ENCODE data around the gene DCDC1.

Gene DCDC1
- total RNA-seq, result 0.17 to 0.58 (median 0.52) reads per million in 3 donors

- H3K36me3 ChIP-seq (ENCODE audit: control insufficient read depth, insufficient read depth, low read length), result no peaks in the 10 kb centered on the region
- H3K4me3 ChIP-seq (ENCODE audit: insufficient read depth, low read depth, low read length, poor library complexity, severe bottlenecking), result peak within 1 kb of the TSS; percentile 87
- DNase-seq, result peak; percentile 84 to 91 (median 87)
- no peaks in the 10 kb centered on the region for H3K9me3 ChIP-seq (ENCODE audit: control insufficient read depth, low read length)
- peaks cover 16% of the 10 kb centered on the region for H3K4me1 ChIP-seq (ENCODE audit: control insufficient read depth, insufficient read depth, low read length, poor library complexity, severe bottlenecking)
- peak within 1 kb of the TSS; percentile 78 for H3K27ac ChIP-seq (ENCODE audit: insufficient read depth, low read length, poor library complexity, severe bottlenecking)
- H3K27me3 ChIP-seq (replicated peaks; ENCODE audit: control insufficient read depth, insufficient read depth, low read length, poor library complexity, severe bottlenecking), result no peaks in the 10 kb centered on the region
Measured at GRCh38 chr11:31369348-31370329, at the start of gene DCDC1, which contains the start of gene DNAJC24. Gene DCDC1, minus strand, starts transcription at chr11:31369739. Its CDS starts 41,459 bp downstream, at chr11:31328280. Gene DNAJC24, plus strand, starts transcription at chr11:31369860. Its CDS starts 889 bp downstream, at chr11:31370749.

- H3K27me3 ChIP-seq (replicated peaks; ENCODE audit: control insufficient read depth, insufficient read depth, low read length, poor library complexity, severe bottlenecking), result no peaks in the 10 kb centered on the region
- H3K36me3 ChIP-seq (ENCODE audit: control insufficient read depth, insufficient read depth, low read length), result no peaks in the 10 kb centered on the region
- H3K4me3 ChIP-seq (ENCODE audit: insufficient read depth, low read depth, low read length, poor library complexity, severe bottlenecking), result no peak overlapping the region
- DNase-seq, result no peak
- no peaks in the 10 kb centered on the region for H3K4me1 ChIP-seq (ENCODE audit: control insufficient read depth, insufficient read depth, low read length, poor library complexity, severe bottlenecking)
- no peaks in the 10 kb centered on the region for H3K9me3 ChIP-seq (ENCODE audit: control insufficient read depth, low read length)
- H3K27ac ChIP-seq (ENCODE audit: insufficient read depth, low read length, poor library complexity, severe bottlenecking), result no peak overlapping the region
Measured at GRCh38 chr11:31419138-31419537, 49.6 kb upstream of the DCDC1 start.

- Histone ChIP-seq H3K4me3 (ENCODE audit: insufficient read depth, low read depth, low read length, poor library complexity, severe bottlenecking) (no peak overlapping the region), H3K9me3 (ENCODE audit: control insufficient read depth, low read length) (no peaks in the 10 kb centered on the region), H3K27me3 (replicated peaks; ENCODE audit: control insufficient read depth, insufficient read depth, low read length, poor library complexity, severe bottlenecking) (no peaks in the 10 kb centered on the region), H3K36me3 (ENCODE audit: control insufficient read depth, insufficient read depth, low read length) (no peaks in the 10 kb centered on the region), H3K4me1 (ENCODE audit: control insufficient read depth, insufficient read depth, low read length, poor library complexity, severe bottlenecking) (no peaks in the 10 kb centered on the region), H3K27ac (ENCODE audit: insufficient read depth, low read length, poor library complexity, severe bottlenecking) (no peak overlapping the region)
- no peak for DNase-seq
Measured at GRCh38 chr11:31417816-31418215, 48.3 kb upstream of the DCDC1 start.

- DNase-seq, result no peak
- Histone ChIP-seq H3K4me1 (ENCODE audit: control insufficient read depth, insufficient read depth, low read length, poor library complexity, severe bottlenecking) (no peaks in the 10 kb centered on the region), H3K36me3 (ENCODE audit: control insufficient read depth, insufficient read depth, low read length) (no peaks in the 10 kb centered on the region), H3K9me3 (ENCODE audit: control insufficient read depth, low read length) (no peaks in the 10 kb centered on the region), H3K27ac (ENCODE audit: insufficient read depth, low read length, poor library complexity, severe bottlenecking) (no peak overlapping the region), H3K4me3 (ENCODE audit: insufficient read depth, low read depth, low read length, poor library complexity, severe bottlenecking) (no peak overlapping the region), H3K27me3 (replicated peaks; ENCODE audit: control insufficient read depth, insufficient read depth, low read length, poor library complexity, severe bottlenecking) (no peaks in the 10 kb centered on the region)
Measured at GRCh38 chr11:31417357-31417756, 47.8 kb upstream of the DCDC1 start.

GRCh38 chr11:31415435-31415834, 45.9 kb upstream of the DCDC1 start:
- no peaks in the 10 kb centered on the region for H3K27me3 ChIP-seq (replicated peaks; ENCODE audit: control insufficient read depth, insufficient read depth, low read length, poor library complexity, severe bottlenecking)
- no peaks in the 10 kb centered on the region for H3K36me3 ChIP-seq (ENCODE audit: control insufficient read depth, insufficient read depth, low read length)
- no peaks in the 10 kb centered on the region for H3K4me1 ChIP-seq (ENCODE audit: control insufficient read depth, insufficient read depth, low read length, poor library complexity, severe bottlenecking)
- no peaks in the 10 kb centered on the region for H3K9me3 ChIP-seq (ENCODE audit: control insufficient read depth, low read length)
- no peak for DNase-seq
- no peak overlapping the region for H3K4me3 ChIP-seq (ENCODE audit: insufficient read depth, low read depth, low read length, poor library complexity, severe bottlenecking)
- H3K27ac ChIP-seq (ENCODE audit: insufficient read depth, low read length, poor library complexity, severe bottlenecking), result no peak overlapping the region

- Histone ChIP-seq H3K27ac (ENCODE audit: insufficient read depth, low read length, poor library complexity, severe bottlenecking) (no peak overlapping the region), H3K4me3 (ENCODE audit: insufficient read depth, low read depth, low read length, poor library complexity, severe bottlenecking) (no peak overlapping the region), H3K9me3 (ENCODE audit: control insufficient read depth, low read length) (no peaks in the 10 kb centered on the region), H3K27me3 (replicated peaks; ENCODE audit: control insufficient read depth, insufficient read depth, low read length, poor library complexity, severe bottlenecking) (no peaks in the 10 kb centered on the region), H3K36me3 (ENCODE audit: control insufficient read depth, insufficient read depth, low read length) (no peaks in the 10 kb centered on the region), H3K4me1 (ENCODE audit: control insufficient read depth, insufficient read depth, low read length, poor library complexity, severe bottlenecking) (no peaks in the 10 kb centered on the region)
- no peak for DNase-seq
Measured at GRCh38 chr11:31414338-31414737, 44.8 kb upstream of the DCDC1 start.

GRCh38 chr11:31412946-31413345, 43.4 kb upstream of the DCDC1 start:
- no peaks in the 10 kb centered on the region for H3K27me3 ChIP-seq (replicated peaks; ENCODE audit: control insufficient read depth, insufficient read depth, low read length, poor library complexity, severe bottlenecking)
- no peaks in the 10 kb centered on the region for H3K36me3 ChIP-seq (ENCODE audit: control insufficient read depth, insufficient read depth, low read length)
- no peak overlapping the region for H3K4me3 ChIP-seq (ENCODE audit: insufficient read depth, low read depth, low read length, poor library complexity, severe bottlenecking)
- H3K9me3 ChIP-seq (ENCODE audit: control insufficient read depth, low read length), result no peaks in the 10 kb centered on the region
- DNase-seq, result no peak
- H3K4me1 ChIP-seq (ENCODE audit: control insufficient read depth, insufficient read depth, low read length, poor library complexity, severe bottlenecking), result no peaks in the 10 kb centered on the region
- no peak overlapping the region for H3K27ac ChIP-seq (ENCODE audit: insufficient read depth, low read length, poor library complexity, severe bottlenecking)

- H3K4me1 ChIP-seq (ENCODE audit: control insufficient read depth, insufficient read depth, low read length, poor library complexity, severe bottlenecking), result no peaks in the 10 kb centered on the region
- no peak for DNase-seq
- H3K9me3 ChIP-seq (ENCODE audit: control insufficient read depth, low read length), result no peaks in the 10 kb centered on the region
- H3K4me3 ChIP-seq (ENCODE audit: insufficient read depth, low read depth, low read length, poor library complexity, severe bottlenecking), result no peak overlapping the region
- no peak overlapping the region for H3K27ac ChIP-seq (ENCODE audit: insufficient read depth, low read length, poor library complexity, severe bottlenecking)
- H3K27me3 ChIP-seq (replicated peaks; ENCODE audit: control insufficient read depth, insufficient read depth, low read length, poor library complexity, severe bottlenecking), result no peaks in the 10 kb centered on the region
- H3K36me3 ChIP-seq (ENCODE audit: control insufficient read depth, insufficient read depth, low read length), result no peaks in the 10 kb centered on the region
Measured at GRCh38 chr11:31408201-31408600, 38.7 kb upstream of the DCDC1 start.

GRCh38 chr11:31404614-31405013, 35.1 kb upstream of the DCDC1 start:
- no peak overlapping the region for H3K27ac ChIP-seq (ENCODE audit: insufficient read depth, low read length, poor library complexity, severe bottlenecking)
- no peak for DNase-seq
- no peaks in the 10 kb centered on the region for H3K9me3 ChIP-seq (ENCODE audit: control insufficient read depth, low read length)
- H3K4me3 ChIP-seq (ENCODE audit: insufficient read depth, low read depth, low read length, poor library complexity, severe bottlenecking), result no peak overlapping the region
- no peaks in the 10 kb centered on the region for H3K4me1 ChIP-seq (ENCODE audit: control insufficient read depth, insufficient read depth, low read length, poor library complexity, severe bottlenecking)
- H3K27me3 ChIP-seq (replicated peaks; ENCODE audit: control insufficient read depth, insufficient read depth, low read length, poor library complexity, severe bottlenecking), result no peaks in the 10 kb centered on the region
- no peaks in the 10 kb centered on the region for H3K36me3 ChIP-seq (ENCODE audit: control insufficient read depth, insufficient read depth, low read length)

GRCh38 chr11:31397239-31397834, 27.8 kb upstream of the DCDC1 start:
- Histone ChIP-seq H3K4me3 (ENCODE audit: insufficient read depth, low read depth, low read length, poor library complexity, severe bottlenecking) (no peak overlapping the region), H3K36me3 (ENCODE audit: control insufficient read depth, insufficient read depth, low read length) (no peaks in the 10 kb centered on the region), H3K27ac (ENCODE audit: insufficient read depth, low read length, poor library complexity, severe bottlenecking) (no peak overlapping the region), H3K9me3 (ENCODE audit: control insufficient read depth, low read length) (no peaks in the 10 kb centered on the region), H3K27me3 (replicated peaks; ENCODE audit: control insufficient read depth, insufficient read depth, low read length, poor library complexity, severe bottlenecking) (no peaks in the 10 kb centered on the region), H3K4me1 (ENCODE audit: control insufficient read depth, insufficient read depth, low read length, poor library complexity, severe bottlenecking) (no peaks in the 10 kb centered on the region)
- no peak for DNase-seq

Data from effector memory CD4-positive, alpha-beta T cell (primary cell).